Brain pericyte (primary cell): ENCODE data around the gene PARP11.
"Not testable (repeated sequence)": the region's sequence is repeated elsewhere in the genome, so short reads cannot be mapped to it uniquely, and the experiment has no call there.

ENCODE experiments used
- DNase-seq: peaks from one replicate; pipeline ENCODE4 v3.0.0-alpha.2; 2012; ENCODE audit warnings: low read depth, low spot score

The PARP11 gene

GRCh38 chr12:3882896-3883564 is 9.8 kb upstream of the PARP11 start:
- no peak for DNase-seq

- no peak for DNase-seq
These were observed 9.2 kb upstream of the PARP11 start for GRCh38 chr12:3882406-3882805.

- DNase-seq: no peak
These were observed 8.2 kb upstream of the PARP11 start for GRCh38 chr12:3881281-3881950.

DNA sequence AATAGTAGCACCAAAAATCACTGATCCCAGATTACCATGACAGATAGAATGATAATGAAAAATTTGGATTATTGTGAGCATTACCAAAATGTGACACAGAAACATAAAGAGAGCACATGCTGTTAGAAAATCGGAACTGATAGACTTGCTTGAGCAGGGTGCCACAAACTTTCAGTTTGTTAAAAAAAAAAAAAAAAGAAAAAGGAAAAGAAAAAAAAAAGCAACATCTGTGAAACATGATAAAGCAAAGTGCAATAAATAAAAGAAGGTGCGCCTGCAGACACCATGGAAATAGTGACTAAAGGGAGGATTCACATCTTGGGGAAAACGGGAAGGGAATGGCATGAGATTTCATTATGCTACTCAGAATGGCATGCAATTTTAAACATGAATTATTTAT is 6.6 kb upstream of the PARP11 start:
- DNase-seq: no peak

DNA sequence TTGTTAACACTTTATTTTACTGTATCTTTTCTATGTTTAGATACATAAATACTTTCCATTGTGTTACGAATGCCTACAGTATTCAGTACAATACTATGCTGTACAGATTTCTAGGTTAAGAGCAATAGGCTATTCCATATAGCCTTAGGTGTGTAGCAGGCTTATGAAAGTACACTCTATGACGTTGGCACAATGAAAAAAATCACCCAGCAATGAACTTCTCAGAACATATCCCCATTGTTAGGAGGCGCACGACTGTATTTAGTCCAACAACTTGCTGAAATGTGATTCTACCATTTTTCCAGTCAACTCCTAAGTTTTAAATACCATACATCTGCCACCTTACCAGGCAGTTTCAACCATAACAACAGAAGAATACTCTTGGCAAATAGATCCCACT is 1.8 kb downstream of the PARP11 start:
- DNase-seq: no peak

DNA sequence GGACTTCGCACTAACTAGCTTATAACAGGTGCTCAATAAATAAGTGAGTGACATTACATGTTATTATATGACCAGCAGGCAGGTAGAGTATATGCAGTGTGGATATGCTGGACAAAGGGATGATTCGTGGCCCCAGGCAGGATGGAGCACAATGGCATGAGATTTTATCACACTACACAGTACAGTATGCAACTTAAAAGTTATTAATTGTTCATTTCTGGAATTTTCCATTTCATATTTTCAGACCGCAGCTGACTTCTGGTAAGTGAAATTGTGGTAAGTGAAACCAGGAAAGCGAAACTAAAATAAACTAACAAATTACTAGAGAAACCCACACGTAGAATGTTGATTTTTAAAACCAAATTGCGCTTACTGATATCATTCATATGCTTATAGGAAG is 3.3 kb downstream of the PARP11 start:
- DNase-seq: no peak

DNA sequence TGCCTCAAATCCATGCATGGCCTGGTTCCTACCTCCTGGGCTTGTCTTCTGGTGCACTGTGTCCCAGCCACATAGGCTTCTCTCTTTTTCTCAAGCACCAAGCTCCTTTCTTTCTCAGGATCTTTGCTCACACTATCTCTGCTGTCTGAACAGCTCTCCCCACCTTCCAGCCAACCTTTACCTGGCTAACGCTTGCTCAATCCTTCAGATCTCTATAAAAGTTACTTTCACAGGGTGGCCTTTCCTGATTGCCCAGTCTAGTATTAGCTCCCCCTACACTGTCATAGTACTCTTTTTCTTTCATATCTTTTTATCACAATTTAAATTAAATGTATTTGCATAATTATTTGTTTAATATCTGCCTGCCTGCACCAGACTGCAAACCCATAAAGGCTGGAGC is 3.8 kb downstream of the PARP11 start:
- no peak for DNase-seq

DNA sequence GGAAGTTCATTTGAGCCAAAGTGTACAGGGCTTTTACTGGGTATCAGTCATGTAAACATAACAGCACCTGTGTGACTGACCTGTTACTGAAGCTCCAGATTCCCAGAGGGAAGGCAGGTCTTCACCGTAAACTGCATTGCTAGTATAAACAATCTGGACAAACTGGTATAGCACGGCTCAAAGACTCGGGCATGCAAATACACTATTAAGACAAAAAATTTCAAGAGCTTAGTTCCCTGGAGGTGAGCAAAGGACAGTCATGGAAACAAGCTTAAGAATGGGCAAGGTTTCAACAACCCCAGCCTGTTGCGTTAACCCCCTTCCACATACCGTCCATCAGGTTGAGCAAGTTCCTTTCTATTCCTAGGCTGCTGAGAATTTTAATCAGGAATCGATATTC is 9.4 kb downstream of the PARP11 start:
- DNase-seq: no peak

GRCh38 chr12:3842517-3842916 is 30.7 kb downstream of the PARP11 start:
- DNase-seq: no peak

DNA sequence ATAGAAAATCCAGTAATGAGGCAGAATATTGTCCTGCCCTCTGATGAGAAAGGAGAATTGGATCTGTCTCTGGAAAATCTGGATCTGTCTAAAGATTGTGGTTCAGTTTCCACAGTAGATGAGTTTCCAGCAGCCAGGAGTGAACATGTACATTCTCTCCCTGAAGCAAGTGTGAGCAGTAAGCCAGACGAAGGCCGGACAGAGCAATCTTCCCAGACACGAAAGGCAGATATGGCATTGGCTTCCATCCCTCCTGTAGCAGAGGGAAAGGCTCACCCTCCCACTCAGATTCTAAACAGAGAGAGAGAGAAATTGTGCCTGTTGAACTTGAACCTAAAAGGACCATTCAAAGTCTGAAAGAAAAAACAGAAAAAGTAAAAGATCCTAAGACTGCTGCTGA is 31.4 kb downstream of the PARP11 start:
- DNase-seq: no peak

DNA sequence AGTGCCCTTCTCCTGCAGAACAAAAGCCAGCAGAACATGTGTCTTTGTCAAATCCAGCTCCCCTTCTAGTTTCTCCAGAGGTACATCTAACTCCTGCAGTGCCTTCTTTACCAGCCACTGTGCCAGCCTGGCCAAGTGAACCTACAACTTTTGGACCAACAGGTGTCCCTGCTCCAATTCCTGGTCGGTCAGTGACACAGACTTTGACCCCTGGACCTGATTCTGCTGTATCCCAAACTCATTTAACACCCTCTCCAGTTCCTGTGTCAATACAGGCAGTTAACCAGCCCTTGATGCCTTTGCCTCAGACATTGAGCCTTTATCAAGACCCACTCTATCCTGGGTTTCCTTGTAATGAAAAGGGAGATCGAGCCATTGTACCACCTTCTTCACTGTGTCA is 32.4 kb downstream of the PARP11 start:
- not testable (repeated sequence) for DNase-seq

DNA sequence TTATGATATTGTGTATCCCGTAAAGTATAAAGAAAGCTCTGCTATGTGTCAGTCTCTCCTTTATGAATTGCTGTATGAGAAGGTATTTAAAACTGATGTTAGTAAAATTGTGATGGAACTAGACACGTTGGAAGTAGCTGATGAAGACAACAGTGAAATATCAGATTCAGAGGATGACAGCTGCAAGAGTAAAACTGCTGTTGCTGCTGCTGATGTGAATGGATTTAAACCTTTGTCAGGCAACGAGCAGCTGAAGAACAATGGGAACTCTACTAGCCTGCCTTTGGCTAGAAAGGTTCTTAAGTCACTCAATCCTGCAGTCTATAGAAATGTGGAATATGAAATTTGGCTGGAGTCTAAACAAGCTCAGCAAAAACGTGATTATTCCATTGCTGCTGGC is 33.5 kb downstream of the PARP11 start:
- DNase-seq: not testable (repeated sequence)

DNA sequence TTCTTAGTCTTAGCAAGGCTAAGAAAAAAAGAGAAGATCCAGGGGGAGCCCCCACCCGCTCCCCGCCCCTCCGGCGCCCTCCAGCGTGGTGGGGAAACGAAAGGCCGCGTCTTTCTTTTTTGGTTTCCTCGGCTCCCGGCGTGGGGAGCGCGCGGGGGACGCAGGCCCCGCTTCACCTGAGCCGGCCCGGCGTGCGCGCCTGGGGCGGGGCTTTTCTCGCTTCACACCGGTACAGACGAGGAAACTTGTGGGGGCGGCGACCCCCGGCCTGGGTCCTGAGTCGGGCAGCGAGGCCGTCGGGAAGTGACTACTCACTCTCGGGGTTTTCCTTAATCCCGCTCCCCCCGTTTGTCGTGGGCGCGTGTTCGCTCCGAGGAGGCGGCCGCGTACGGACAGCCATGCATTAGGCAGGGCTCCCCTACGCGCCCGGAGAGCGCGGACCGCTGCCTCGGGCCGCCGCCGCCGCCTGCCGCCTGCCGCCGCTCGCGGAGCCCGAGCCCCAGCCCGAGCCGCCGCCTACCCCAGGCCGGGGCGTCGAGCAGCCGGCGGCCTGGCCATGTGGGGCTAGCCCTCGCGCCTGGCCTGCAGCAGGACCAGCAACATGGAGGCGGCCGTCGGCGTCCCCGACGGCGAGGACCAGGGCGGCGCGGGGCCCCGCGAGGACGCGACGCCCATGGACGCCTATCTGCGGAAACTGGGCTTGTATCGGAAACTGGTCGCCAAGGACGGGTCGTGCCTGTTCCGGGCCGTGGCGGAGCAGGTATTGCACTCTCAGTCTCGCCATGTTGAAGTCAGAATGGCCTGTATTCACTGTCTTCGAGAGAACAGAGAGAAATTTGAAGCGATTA is 34.3 kb downstream of the PARP11 start:
- not testable (repeated sequence) for DNase-seq

- DNase-seq: no peak
These were observed 35.1 kb downstream of the PARP11 start for GRCh38 chr12:3838076-3838475.

DNA sequence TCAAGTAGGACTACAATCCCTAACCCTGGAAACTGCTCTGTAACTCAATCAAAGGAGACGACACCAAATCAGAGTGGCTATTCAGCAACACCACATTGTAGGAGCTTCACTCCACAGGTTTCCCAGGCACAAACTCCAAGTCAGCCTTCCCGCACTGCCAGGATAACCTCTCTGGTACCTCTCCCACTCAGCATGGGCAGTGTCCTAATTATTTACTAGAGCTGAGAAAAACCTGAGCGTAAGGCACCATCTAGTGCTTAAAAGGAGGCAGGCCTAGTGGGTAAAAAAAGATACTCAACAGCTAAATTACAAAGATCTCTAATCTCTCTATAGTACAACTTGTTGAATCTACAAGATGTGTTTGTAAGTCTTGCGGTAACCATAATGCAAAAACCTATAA is 36.1 kb downstream of the PARP11 start:
- DNase-seq: no peak

DNA sequence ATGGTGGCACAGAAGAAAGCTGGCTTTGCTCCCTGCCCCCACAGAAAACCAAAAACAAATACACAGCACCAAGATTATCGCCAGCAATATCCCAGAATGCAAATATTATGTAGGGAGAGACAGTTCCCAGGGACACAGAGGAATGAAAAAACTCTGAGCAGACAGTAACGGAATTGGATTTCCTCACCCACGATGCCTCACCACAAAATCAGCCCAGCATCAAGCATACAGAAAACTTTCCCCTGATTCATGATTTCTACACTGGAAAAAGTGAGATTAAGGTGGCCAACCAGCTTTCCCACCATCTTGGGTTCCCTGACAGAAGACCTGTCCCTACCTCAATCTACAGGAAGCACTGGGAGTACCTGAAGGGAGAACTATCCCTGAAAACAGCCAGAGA is 36.6 kb downstream of the PARP11 start:
- no peak for DNase-seq

GRCh38 chr12:3835914-3836313 is 37.3 kb downstream of the PARP11 start:
- DNase-seq: no peak

- no peak for DNase-seq
These were observed 38.4 kb downstream of the PARP11 start for GRCh38 chr12:3834774-3835173.

DNA sequence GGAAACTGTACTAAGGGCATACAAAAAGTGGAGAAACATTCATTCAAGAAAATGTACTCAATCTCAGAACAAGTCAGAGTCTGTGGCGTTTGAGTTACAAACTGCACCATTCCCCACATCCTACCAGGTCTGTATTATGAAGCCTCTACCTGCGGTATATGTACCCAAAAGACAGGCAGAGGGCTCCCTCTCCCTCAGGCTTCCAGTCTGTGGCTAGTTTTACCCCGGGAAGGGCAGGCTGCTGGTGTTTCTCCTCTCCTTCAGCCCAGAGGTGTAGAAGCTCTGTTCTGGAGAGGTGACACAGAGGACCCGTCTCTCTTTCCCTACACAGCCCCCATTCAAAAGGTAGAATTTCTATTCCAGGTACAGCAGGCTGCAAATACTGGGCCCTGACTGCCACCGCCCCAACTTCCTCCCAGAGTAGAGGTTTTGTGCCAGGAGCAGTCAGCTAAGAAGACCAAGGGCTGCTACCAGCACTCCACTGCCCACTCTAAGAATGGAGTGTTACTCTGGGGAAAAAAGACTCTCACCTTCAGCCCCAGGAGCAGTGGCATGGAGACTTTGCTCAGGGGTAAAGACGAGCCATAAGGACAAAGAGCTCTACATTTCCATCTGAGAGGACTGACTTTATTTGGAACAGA is 39.4 kb downstream of the PARP11 start:
- no peak for DNase-seq

DNA sequence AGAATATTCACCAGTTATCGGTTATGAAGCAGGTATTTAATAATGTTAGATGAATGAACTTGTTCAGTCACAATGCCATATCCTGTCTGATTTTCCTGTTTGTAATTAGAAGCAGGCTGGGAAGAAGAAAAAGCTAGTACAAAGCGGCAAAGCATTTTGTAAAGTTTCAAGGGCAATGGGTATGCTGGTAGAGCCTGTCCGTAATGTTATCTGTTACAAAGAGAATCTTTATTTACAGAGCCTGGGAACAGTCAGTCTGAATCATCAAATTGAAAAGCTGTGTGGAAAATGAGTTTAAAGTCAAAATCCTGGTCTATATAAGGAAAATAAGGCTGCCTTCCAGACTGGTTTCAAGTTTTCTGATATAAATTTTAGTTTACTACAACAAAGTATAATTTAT is 40.5 kb downstream of the PARP11 start:
- DNase-seq: no peak

DNA sequence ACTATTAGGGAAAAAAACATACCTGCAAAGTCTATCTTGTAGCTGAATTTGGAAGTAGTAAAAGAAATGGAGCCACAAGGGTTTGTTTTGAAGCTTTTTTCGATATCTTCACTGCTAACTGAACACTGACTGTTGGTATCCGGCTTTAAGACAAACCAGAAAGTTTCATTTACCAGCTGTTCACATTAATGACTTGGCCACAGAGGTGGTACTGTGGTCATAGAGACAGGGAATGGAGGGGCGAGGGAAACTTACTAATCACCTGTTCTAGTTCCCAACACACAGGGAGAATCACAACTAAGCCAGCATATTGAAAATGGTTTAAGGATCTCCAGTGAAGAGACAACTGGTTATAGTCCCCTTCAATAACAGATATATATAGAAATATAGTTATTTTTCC is 44.3 kb downstream of the PARP11 start:
- no peak for DNase-seq

DNA sequence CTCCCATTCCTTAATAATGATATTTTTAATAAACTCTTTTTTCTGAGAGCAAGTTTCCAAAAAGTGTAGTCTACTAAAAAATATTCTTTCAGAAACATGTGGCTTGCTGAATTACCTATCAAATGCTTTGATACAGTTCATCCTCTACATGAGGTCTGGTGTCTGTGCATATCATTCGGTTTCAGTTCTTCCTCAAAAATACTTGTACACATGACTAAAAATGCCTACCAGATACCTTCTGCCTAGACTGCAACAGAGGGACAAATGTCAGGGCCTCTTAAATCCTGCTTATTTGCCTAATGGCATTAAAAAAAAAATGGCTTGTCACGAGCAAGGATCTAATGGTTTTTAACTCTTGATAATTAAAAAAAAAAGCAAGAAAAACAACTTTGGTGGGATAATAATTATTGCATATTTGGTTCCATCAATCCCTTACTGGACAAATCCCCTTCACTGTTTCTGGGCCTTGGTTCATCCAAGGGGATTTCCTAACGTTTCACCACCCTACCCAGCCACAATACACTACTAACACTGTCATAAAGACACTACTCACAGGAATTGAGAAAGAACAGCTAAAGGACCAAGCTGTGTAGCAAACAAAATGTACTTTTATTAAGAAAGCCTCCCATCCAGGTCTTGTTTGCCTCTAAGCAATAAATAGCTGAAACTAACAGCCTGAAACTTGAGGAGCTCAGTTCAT is 45.7 kb downstream of the PARP11 start:
- DNase-seq: no peak
